ENCODE data around the gene SMLR1.
A peak's percentile ranks its signal among the peaks of the same experiment; 100 is the strongest.

Gene SMLR1

GRCh38 chr6:130869681-130870080 is 42.5 kb downstream of the SMLR1 start:
- Histone ChIP-seq H3K9me3 (ENCODE audit: severe bottlenecking) (no peaks in the 10 kb centered on the region), H3K27ac (ENCODE audit: poor library complexity, severe bottlenecking) (no peak overlapping the region), H3K4me1 (ENCODE audit: insufficient read depth, poor library complexity, severe bottlenecking) (no peaks in the 10 kb centered on the region), H3K4me3 (ENCODE audit: severe bottlenecking) (no peak overlapping the region), H3K27me3 (ENCODE audit: insufficient read depth, poor library complexity, severe bottlenecking) (no peaks in the 10 kb centered on the region), H3K36me3 (ENCODE audit: low read depth) (no peaks in the 10 kb centered on the region)
- no peak for DNase-seq (ENCODE audit: low spot score)
- TF ChIP-seq CTCF (IDR thresholded peaks at IDR 0.05; ENCODE audit: poor library complexity, severe bottlenecking), result no peak
- ATAC-seq (ENCODE audit: low read depth), result no peak

GRCh38 chr6:130870179-130870880 is 43.1 kb downstream of the SMLR1 start:
- Histone ChIP-seq H3K27ac (ENCODE audit: poor library complexity, severe bottlenecking) (no peak overlapping the region), H3K36me3 (ENCODE audit: low read depth) (no peaks in the 10 kb centered on the region), H3K4me3 (ENCODE audit: severe bottlenecking) (no peak overlapping the region), H3K27me3 (ENCODE audit: insufficient read depth, poor library complexity, severe bottlenecking) (no peaks in the 10 kb centered on the region), H3K9me3 (ENCODE audit: severe bottlenecking) (no peaks in the 10 kb centered on the region), H3K4me1 (ENCODE audit: insufficient read depth, poor library complexity, severe bottlenecking) (no peaks in the 10 kb centered on the region)
- no peak for TF ChIP-seq CTCF (IDR thresholded peaks at IDR 0.05; ENCODE audit: poor library complexity, severe bottlenecking)
- DNase-seq (ENCODE audit: low spot score) (no peak), ATAC-seq (ENCODE audit: low read depth) (no peak)

- Histone ChIP-seq H3K9me3 (ENCODE audit: severe bottlenecking) (no peaks in the 10 kb centered on the region), H3K36me3 (ENCODE audit: low read depth) (no peaks in the 10 kb centered on the region), H3K27ac (ENCODE audit: poor library complexity, severe bottlenecking) (no peak overlapping the region), H3K4me1 (ENCODE audit: insufficient read depth, poor library complexity, severe bottlenecking) (no peaks in the 10 kb centered on the region), H3K4me3 (ENCODE audit: severe bottlenecking) (no peak overlapping the region), H3K27me3 (ENCODE audit: insufficient read depth, poor library complexity, severe bottlenecking) (no peaks in the 10 kb centered on the region)
- no peak for DNase-seq (ENCODE audit: low spot score)
- ATAC-seq (ENCODE audit: low read depth), result peak; percentile 55; the same call in 1 of the 3 replicates
- TF ChIP-seq CTCF (IDR thresholded peaks at IDR 0.05; ENCODE audit: poor library complexity, severe bottlenecking), result peak; percentile 96
Measured at GRCh38 chr6:130872250-130873095, 45.3 kb downstream of the SMLR1 start.

GRCh38 chr6:130873746-130874145 is 46.5 kb downstream of the SMLR1 start:
- no peaks in the 10 kb centered on the region for H3K4me1 ChIP-seq (ENCODE audit: insufficient read depth, poor library complexity, severe bottlenecking)
- H3K27ac ChIP-seq (ENCODE audit: poor library complexity, severe bottlenecking), result no peak overlapping the region
- ATAC-seq (ENCODE audit: low read depth), result no peak

More at GRCh38 chr6:130873746-130874145, 46.5 kb downstream of the SMLR1 start:
- no peak for TF ChIP-seq CTCF (IDR thresholded peaks at IDR 0.05; ENCODE audit: poor library complexity, severe bottlenecking)
- Histone ChIP-seq H3K36me3 (ENCODE audit: low read depth) (no peaks in the 10 kb centered on the region), H3K4me3 (ENCODE audit: severe bottlenecking) (no peak overlapping the region), H3K27me3 (ENCODE audit: insufficient read depth, poor library complexity, severe bottlenecking) (no peaks in the 10 kb centered on the region), H3K9me3 (ENCODE audit: severe bottlenecking) (no peaks in the 10 kb centered on the region)
- DNase-seq (ENCODE audit: low spot score), result no peak
